Mesendoderm (in vitro differentiated cells): ENCODE measurements around the gene GTF2A1L.
"Not testable (repeated sequence)": the region's sequence is repeated elsewhere in the genome, so short reads cannot be mapped to it uniquely, and the experiment has no call there.

Source experiments
- DNase-seq: peaks from one replicate; pipeline ENCODE4 v3.0.0; 2013
- H2AK5ac ChIP-seq: 2 replicates; pipeline ENCODE4 v1.6.1; 2013; ENCODE audit warnings: low read length, inconsistent platforms
- H2BK120ac ChIP-seq: 2 replicates; pipeline ENCODE4 v1.6.1; 2013; ENCODE audit warnings: low read depth, mild to moderate bottlenecking, low read length, moderate library complexity, mixed read lengths
- H2BK15ac ChIP-seq: replicated peaks from 2 replicates; pipeline ENCODE4 v1.6.1; 2013; ENCODE audit warnings: low read depth, mild to moderate bottlenecking, moderate library complexity
- H2BK5ac ChIP-seq: 2 replicates; pipeline ENCODE4 v1.6.1; 2013; ENCODE audit warnings: low read length, inconsistent platforms
- H3K18ac ChIP-seq: 2 replicates; pipeline ENCODE4 v1.6.1; 2013; ENCODE audit warnings: mild to moderate bottlenecking, low read length, mixed read lengths
- H3K23ac ChIP-seq: one replicate; pipeline ENCODE4 v1.6.1; 2013; ENCODE audit warnings: low read length
- H3K27ac ChIP-seq: 2 replicates; pipeline ENCODE4 v1.5.1; 2013; ENCODE audit warnings: low read depth, mild to moderate bottlenecking, inconsistent platforms, low read length, moderate library complexity
- H3K27me3 ChIP-seq: 2 replicates; pipeline ENCODE4 v1.6.1; 2013; ENCODE audit warnings: low read length, control low read depth, mild to moderate bottlenecking, inconsistent platforms; ENCODE audit not compliant: insufficient read depth, poor library complexity
- H3K36me3 ChIP-seq: 2 replicates; pipeline ENCODE4 v1.6.1; 2013; ENCODE audit warnings: low read length, inconsistent platforms; ENCODE audit not compliant: control insufficient read depth, insufficient read depth
- H3K4ac ChIP-seq: one replicate; pipeline ENCODE4 v1.6.1; 2013; ENCODE audit warnings: low read depth, mild to moderate bottlenecking, low read length, moderate library complexity
- H3K4me1 ChIP-seq: 2 replicates; pipeline ENCODE4 v1.6.1; 2013; ENCODE audit warnings: low read depth, low read length, inconsistent platforms; ENCODE audit not compliant: control insufficient read depth
- H3K4me2 ChIP-seq: 2 replicates; pipeline ENCODE4 v1.6.1; 2013; ENCODE audit warnings: low read length
- H3K4me3 ChIP-seq: 2 replicates; pipeline ENCODE4 v1.5.1; 2013; ENCODE audit warnings: mild to moderate bottlenecking, low read length
- H3K56ac ChIP-seq: one replicate; pipeline ENCODE4 v1.6.1; 2013; ENCODE audit warnings: low read length
- H3K79me1 ChIP-seq: 2 replicates; pipeline ENCODE4 v1.6.1; 2013; ENCODE audit warnings: low read length, inconsistent platforms
- H3K79me2 ChIP-seq: 2 replicates; pipeline ENCODE4 v1.6.1; 2013; ENCODE audit warnings: mild to moderate bottlenecking, low read length; ENCODE audit not compliant: control insufficient read depth, insufficient read depth
- H3K9ac ChIP-seq: 2 replicates; pipeline ENCODE4 v1.6.1; 2013; ENCODE audit warnings: low read length, inconsistent platforms
- H4K5ac ChIP-seq: one replicate; pipeline ENCODE4 v1.6.1; 2013; ENCODE audit warnings: low read length
- H4K8ac ChIP-seq: one replicate; pipeline ENCODE4 v1.6.1; 2013; ENCODE audit warnings: low read depth, mild to moderate bottlenecking, control low read depth, low read length, moderate library complexity
- WGBS: extraction: QIAGEN DNeasy Blood & Tissue Kit; methylation state at CpG from one replicate; pipeline ENCODE4 v1.1.7; 2013; ENCODE audit warnings: low lambda C conversion rate, missing lambda C conversion rate; ENCODE audit not compliant: insufficient coverage; ENCODE audit errors: extremely low coverage; 5-methylcytosine and 5-hydroxymethylcytosine counted together

The GTF2A1L gene

DNA sequence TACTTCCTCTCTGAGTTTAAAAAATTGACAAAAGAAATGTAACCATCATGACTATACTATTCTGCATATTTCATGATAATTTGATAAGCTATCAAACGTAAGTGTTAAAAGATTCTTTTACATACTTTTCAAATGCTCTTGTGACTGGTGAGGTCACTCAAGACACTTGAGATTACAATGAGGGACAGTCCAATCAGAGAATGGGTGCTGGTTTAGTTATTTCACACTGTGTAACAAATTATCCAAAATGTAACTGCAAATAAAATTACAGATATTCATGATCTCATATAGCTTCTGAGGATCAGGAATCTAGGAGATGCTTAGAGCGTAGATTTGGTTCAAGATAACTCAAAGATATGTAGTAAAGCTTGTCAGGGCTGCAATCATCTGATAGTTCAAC lies 4.4 kb upstream of the GTF2A1L start:
- H3K27me3 ChIP-seq, result no peaks in the 10 kb centered on the region
- H3K36me3 ChIP-seq, result no peaks in the 10 kb centered on the region
- H3K9ac ChIP-seq, result no peak overlapping the region
- H3K23ac ChIP-seq, result no peak overlapping the region
- H4K5ac ChIP-seq, result no peak overlapping the region
- H3K18ac ChIP-seq, result no peak overlapping the region
- no peak overlapping the region for H3K4me3 ChIP-seq
- no peak overlapping the region for H3K4ac ChIP-seq
- H3K27ac ChIP-seq, result no peak overlapping the region
- H3K4me1 ChIP-seq, result no peaks in the 10 kb centered on the region
- H2BK15ac ChIP-seq, result no peak overlapping the region
- no peak overlapping the region for H3K4me2 ChIP-seq
- H3K56ac ChIP-seq, result no peak overlapping the region
- no peak overlapping the region for H4K8ac ChIP-seq
- DNase-seq, result no peak
- no peak overlapping the region for H2BK5ac ChIP-seq
- no peak overlapping the region for H2BK120ac ChIP-seq
- H3K79me1 ChIP-seq, result no peaks in the 10 kb centered on the region
- H2AK5ac ChIP-seq, result no peak overlapping the region
- WGBS, result no CpG with 5 or more reads among the region's 2 CpGs
- no peaks in the 10 kb centered on the region for H3K79me2 ChIP-seq

DNA sequence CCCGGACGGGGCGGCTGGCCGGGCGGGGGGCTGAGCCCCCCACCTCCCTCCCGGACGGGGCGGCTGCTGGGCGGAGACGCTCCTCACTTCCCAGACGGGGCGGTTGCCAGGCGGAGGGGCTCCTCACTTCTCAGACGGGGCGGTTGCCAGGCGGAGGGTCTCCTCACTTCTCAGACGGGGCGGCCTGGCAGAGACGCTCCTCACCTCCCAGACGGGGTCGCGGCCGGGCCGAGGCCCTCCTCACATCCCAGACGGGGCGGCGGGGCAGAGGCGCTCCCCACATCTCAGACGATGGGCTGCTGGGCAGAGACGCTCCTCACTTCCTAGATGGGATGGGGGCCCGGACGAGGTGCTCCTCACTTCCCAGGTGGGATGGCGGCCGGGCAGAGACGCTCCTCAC lies 3.1 kb upstream of the GTF2A1L start:
- not testable (repeated sequence) for H2AK5ac ChIP-seq, H3K4ac ChIP-seq, H3K56ac ChIP-seq, H2BK15ac ChIP-seq, H3K4me3 ChIP-seq, H3K36me3 ChIP-seq, H4K5ac ChIP-seq, H3K9ac ChIP-seq, H3K23ac ChIP-seq, H3K27ac ChIP-seq, DNase-seq, H2BK5ac ChIP-seq, H4K8ac ChIP-seq, H3K4me2 ChIP-seq, H3K79me2 ChIP-seq, H3K4me1 ChIP-seq, H2BK120ac ChIP-seq, H3K27me3 ChIP-seq, H3K79me1 ChIP-seq, H3K18ac ChIP-seq
- WGBS, result no CpG with 5 or more reads among the region's 35 CpGs

DNA sequence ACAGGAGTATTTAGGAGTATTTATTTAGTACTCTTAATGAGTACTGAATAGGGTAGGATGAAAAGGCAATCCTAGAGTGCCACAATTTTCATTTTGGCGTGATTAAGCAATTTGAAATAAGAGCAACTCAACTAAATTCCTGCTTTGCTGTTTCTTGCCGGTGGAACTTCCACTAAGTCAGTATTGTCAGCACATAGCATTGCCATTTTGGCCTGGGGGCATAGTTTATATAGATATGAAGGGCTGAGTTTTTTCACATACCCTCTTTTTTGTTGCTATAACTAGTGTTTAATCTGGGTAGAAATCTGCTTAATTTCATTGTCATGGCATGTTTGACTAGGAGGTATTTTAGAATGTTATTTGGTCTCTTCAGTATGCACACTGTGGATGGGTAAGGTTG lies 1.9 kb downstream of the GTF2A1L start:
- Histone ChIP-seq H2BK5ac (no peak overlapping the region), H3K56ac (no peak overlapping the region), H3K36me3 (no peaks in the 10 kb centered on the region), H3K4me1 (no peaks in the 10 kb centered on the region), H2AK5ac (no peak overlapping the region), H3K18ac (no peak overlapping the region), H3K9ac (no peak overlapping the region), H3K79me2 (no peaks in the 10 kb centered on the region), H3K27me3 (no peaks in the 10 kb centered on the region), H3K79me1 (no peaks in the 10 kb centered on the region), H3K4me3 (no peak overlapping the region), H3K27ac (no peak overlapping the region), H2BK15ac (no peak overlapping the region), H2BK120ac (no peak overlapping the region), H3K23ac (no peak overlapping the region), H4K5ac (no peak overlapping the region), H3K4ac (no peak overlapping the region), H4K8ac (no peak overlapping the region), H3K4me2 (no peak overlapping the region)
- no peak for DNase-seq
- no CpG with 5 or more reads among the region's 2 CpGs for WGBS

DNA sequence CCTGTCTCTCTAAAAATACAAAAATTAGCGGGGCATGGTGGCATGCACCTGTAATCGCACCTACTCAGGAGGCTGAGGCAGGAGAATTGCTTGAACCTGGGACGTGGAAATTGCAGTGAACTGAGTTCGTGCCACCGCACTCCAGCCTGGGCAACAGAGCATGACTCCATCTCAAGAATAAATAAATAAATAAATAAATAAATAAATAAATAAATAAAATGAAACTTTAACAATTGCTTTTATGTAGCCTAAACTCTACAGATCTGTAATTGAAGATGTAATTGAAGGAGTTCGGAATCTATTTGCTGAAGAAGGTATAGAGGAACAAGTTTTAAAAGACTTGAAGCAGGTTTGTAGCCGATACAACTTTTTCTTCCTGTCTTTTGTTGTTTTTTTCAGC lies 2.9 kb downstream of the GTF2A1L start:
- H4K8ac ChIP-seq, result no peak overlapping the region
- no peaks in the 10 kb centered on the region for H3K27me3 ChIP-seq
- H3K56ac ChIP-seq, result no peak overlapping the region
- H2BK5ac ChIP-seq, result no peak overlapping the region
- no peak overlapping the region for H3K4ac ChIP-seq
- H3K79me2 ChIP-seq, result no peaks in the 10 kb centered on the region
- WGBS, result no CpG with 5 or more reads among the region's 7 CpGs
- no peak for DNase-seq
- H2BK15ac ChIP-seq, result no peak overlapping the region
- H3K9ac ChIP-seq, result no peak overlapping the region
- H3K4me1 ChIP-seq, result no peaks in the 10 kb centered on the region
- H3K4me2 ChIP-seq, result no peak overlapping the region
- H3K27ac ChIP-seq, result no peak overlapping the region
- no peak overlapping the region for H3K23ac ChIP-seq
- H3K4me3 ChIP-seq, result no peak overlapping the region
- H3K36me3 ChIP-seq, result no peaks in the 10 kb centered on the region
- H2AK5ac ChIP-seq, result no peak overlapping the region
- H3K79me1 ChIP-seq, result no peaks in the 10 kb centered on the region
- no peak overlapping the region for H3K18ac ChIP-seq
- H2BK120ac ChIP-seq, result no peak overlapping the region
- H4K5ac ChIP-seq, result no peak overlapping the region

DNA sequence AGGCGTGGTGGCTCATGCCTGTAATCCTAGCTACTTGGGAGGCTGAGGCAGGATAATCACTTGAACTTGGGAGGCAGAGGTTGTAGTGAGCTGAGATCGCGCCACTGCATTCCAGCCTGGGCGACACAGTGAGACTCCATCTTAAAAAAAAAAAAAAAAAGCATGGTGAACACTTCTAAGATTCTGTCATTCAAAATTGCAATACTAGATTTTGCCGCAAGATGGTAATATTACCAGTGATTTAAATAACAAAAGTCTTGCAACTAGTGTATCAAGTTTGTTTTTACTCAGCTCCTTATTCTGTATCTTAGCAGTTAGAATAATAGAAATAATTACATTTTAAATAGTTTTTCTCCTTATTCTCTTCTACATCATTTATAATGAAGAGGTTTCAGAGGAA lies 5.0 kb downstream of the GTF2A1L start:
- not testable (repeated sequence) for H3K4me2 ChIP-seq, H3K4me3 ChIP-seq, H3K36me3 ChIP-seq, H3K4me1 ChIP-seq, H4K8ac ChIP-seq, H4K5ac ChIP-seq, H2AK5ac ChIP-seq, H2BK120ac ChIP-seq, H3K27ac ChIP-seq, H2BK5ac ChIP-seq, H3K27me3 ChIP-seq, H3K23ac ChIP-seq, H3K18ac ChIP-seq, H3K9ac ChIP-seq, H3K56ac ChIP-seq, H3K79me2 ChIP-seq, H3K4ac ChIP-seq, H3K79me1 ChIP-seq, H2BK15ac ChIP-seq, DNase-seq
- WGBS, result no CpG with 5 or more reads among the region's 5 CpGs

DNA sequence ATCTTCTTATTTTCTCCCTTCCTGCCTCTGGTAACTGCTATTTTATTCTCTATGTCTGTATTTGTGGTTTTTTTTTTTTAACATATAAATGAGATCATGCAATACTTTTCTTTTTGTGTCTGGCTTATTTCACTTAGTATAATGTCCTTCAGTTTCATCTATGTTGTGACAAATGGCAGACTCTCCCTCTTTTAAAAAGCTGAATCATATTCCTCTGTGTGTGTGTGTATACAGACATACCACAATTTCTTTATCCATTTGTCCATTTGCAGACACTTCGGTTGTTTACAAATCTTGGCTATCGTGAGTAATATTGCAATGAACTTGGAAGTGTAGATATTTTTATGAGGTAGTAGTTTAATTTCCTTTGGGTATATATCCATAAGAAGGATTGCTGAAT lies 7.0 kb downstream of the GTF2A1L start:
- DNase-seq, result no peak
- Histone ChIP-seq H2AK5ac (no peak overlapping the region), H4K8ac (no peak overlapping the region), H3K18ac (no peak overlapping the region), H3K36me3 (no peaks in the 10 kb centered on the region), H4K5ac (no peak overlapping the region), H3K23ac (no peak overlapping the region), H3K4me1 (no peaks in the 10 kb centered on the region), H3K56ac (no peak overlapping the region), H3K79me2 (no peaks in the 10 kb centered on the region), H3K4ac (no peak overlapping the region), H3K27ac (no peak overlapping the region), H2BK120ac (no peak overlapping the region), H3K4me3 (no peak overlapping the region), H3K27me3 (no peaks in the 10 kb centered on the region), H2BK5ac (no peak overlapping the region), H2BK15ac (no peak overlapping the region), H3K9ac (no peak overlapping the region), H3K4me2 (no peak overlapping the region), H3K79me1 (no peaks in the 10 kb centered on the region)
- WGBS, result no CpG with 5 or more reads among the region's 2 CpGs
